GM21723 (cell line): ENCODE data around the gene SLC9A9.

Experiments
- ATAC-seq: cut with Tn5 transposase; IDR thresholded peaks from one replicate; pipeline ENCODE4 v1.9.1; 2021; ENCODE audit warnings: mild to moderate bottlenecking, moderate library complexity; ENCODE audit not compliant: unreplicated experiment

SLC9A9 gene

GRCh38 chr3:143573610-143574303 lies 274.5 kb downstream of the SLC9A9 start:
- ATAC-seq, result no peak

DNA sequence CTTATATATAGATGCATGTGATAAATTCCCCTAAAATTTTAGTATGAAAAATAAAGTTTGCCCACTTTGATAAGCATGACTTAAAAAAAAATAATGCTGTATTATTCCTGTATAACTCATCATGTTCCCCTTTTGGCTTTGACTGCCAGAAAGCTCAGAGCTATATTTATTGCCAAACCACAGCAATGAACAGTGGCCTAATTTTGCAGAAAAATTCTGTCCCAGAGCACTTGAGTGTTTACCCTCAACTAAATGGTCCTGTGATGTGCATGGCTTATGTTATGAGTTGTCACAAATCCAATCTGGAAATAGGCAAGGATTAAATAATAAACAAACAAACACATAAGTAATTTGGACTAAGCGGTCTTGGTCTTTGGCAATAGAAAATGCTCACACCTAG lies 276.7 kb downstream of the SLC9A9 start:
- no peak for ATAC-seq

DNA sequence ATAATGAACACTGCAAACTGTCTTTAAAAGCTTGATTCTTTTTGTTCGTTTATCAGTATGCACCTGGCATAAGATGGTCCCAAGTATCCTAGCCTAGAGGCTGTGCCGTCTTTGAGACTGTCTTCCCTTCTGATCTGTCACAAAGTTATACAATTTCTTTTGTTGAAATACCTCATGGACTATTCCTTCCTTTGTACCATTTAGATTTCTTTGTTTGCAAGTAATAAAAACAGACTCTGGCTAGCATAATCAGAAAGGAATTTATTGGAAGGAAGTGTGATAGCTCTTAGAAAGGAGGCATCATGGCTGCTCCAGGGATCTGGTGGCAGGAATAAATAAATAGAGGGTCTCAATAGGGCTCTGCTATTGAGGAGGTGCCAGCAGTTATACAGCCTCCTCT lies 280.4 kb downstream of the SLC9A9 start:
- no peak for ATAC-seq

DNA sequence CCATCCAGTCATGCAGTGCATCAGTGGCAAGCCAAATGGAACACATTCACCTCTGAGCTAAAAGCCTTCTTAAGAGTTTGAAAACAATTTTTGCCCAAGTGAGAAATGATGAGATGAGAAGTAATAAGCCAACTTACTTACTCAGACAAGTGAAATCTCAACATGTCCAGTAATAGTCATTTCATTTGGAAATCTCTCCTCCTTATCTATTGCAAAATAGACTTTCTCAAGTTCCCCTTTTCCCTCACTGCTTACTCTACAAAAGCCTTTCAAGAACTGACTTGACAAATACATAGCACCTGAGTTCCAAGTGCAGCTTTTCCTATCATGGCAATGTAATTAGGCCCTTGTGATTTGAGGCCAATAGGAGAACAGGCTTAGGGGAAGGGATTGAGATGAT lies 282.3 kb downstream of the SLC9A9 start:
- ATAC-seq, result no peak

GRCh38 chr3:143563786-143564185 lies 284.5 kb downstream of the SLC9A9 start:
- no peak for ATAC-seq

DNA sequence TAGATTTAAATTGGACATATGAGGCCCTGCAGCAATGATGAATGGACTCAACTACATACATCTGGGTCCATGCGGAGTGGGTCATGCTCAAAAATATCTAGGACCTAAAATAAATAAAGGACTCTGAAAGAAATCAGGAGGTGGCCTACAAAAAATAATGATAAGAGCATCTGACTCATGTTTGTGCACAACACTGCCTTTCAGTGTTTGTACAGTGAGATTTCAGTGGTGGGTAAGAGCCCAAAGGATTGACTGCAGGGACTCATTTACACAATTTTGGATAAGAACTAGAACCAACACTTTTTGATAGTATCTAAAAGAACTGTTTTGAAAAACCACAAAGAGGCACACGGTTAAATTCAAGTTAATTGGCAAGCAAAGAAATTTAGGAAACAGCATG lies 285.5 kb downstream of the SLC9A9 start:
- no peak for ATAC-seq

DNA sequence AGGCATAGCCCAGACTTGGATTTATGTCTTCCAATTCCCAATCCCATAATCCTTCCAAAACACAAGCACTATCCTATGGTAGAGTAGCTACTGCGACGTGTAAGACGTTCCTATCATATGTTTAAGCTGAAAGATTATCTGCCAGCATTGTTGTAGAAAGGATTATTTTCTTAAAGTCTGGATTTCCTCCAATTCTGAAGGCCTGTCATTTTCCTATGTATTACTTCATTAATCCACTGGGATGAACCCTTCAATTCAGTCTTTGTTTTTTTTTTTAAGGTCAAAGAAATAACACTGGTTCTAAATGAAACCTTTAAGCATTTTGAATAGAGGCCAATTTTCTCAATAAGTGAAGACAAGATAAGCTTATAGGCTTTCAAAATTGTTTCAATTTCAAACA lies 289.0 kb downstream of the SLC9A9 start:
- no peak for ATAC-seq

DNA sequence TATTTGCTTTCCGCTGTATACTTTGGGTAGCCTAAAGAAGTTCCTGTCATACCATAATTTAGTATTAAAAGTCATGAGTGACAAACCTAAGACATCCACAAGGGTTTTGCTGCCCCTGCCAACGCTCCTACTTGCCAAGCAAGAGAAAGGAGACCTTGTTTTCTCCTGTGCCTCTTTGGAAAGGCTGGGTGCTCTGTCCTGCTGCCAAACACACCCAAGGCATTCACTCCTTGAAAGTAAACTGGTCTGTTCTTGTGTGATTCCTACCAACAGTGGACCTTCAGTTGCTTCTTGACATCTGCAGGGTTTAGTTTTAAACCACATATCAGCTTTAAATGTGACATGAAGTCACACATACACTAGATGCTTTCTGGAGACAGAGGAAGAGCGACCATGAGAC lies 295.4 kb downstream of the SLC9A9 start:
- no peak for ATAC-seq

DNA sequence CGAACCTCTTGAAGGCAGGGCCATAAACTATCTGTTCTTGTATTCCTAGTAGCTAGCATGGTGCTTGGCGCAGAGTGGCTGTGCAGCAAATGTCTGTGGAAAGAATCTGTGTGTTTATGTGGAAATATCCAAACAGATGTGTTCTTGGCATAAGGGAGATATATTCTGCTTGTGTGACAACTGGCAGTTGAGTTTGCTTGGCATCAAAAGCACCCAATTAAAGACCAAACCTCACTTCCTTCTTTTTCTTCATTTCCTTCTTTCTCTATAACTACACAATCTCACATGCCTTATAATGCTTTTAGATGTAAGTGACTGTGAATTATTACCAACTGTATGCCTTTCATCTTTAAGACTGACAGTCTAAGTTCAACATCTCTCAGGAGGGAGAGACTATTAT lies 296.5 kb downstream of the SLC9A9 start:
- no peak for ATAC-seq

DNA sequence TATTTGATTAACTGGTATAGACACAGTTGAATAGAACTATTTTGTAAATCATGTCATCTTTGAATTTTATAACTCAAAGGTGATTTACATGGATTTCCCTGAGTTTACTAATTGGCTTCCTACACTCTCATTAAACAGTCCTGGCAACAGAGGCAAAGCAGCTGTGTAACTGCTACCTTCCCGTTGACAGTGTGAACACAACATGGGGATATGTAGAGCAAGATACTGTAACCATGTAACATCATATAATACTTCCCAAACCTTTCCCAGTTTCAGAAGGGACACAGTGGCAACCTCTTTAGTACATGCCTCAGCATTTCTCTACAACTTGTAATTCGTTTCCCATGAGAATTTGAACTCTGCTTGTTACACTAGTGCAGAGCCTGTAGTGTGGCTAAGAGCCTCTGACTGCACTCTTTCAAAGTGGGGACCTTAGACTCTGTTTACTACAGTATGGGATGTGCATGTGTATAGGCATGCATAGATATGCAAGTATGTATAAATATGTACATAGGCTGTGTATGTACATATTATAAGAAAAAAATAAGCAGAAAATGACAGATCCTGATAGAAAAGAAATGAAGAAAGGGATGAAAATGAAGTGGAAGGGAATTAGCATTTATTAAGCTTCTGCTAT lies 299.3 kb downstream of the SLC9A9 start:
- ATAC-seq, result no peak

GRCh38 chr3:143548393-143548792 lies 299.9 kb downstream of the SLC9A9 start:
- ATAC-seq, result no peak

DNA sequence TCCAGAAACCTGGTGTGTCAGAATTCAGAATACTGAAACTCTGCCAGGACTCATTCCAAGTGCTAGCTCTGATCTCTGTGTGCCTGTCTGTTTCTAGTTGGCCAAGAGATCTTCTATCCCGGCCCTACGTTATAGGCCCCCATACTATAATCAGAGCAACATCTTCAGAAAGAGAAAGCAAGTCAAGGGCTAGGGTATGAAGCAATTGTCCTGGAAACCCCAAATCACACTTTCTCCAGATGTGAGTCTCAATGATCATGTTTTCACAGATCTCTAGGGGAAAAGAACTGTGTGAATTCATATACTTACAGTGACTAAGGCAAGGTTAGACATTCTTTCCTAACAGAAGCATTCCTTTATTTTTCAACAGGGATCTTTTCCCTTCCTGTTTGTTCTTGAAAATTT lies 309.7 kb downstream of the SLC9A9 start:
- ATAC-seq, result no peak

DNA sequence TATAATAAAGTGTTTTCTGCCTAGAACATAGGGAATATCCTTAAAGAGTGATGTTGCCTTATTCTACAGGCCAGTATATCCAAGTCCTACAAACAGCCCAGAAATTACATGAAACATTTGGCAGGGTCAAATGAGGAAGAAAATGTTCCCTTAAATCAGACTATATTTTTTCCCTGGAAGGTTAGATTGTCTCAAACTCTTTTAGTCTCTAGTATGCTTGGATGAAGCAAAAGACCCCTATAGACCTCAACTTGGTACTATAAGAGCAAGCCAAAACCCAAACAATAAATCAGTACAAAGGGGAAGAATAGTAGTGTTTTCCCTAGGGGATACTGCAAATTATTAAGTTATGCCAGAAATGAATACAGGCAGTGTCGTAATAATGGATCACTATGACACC lies 310.2 kb downstream of the SLC9A9 start:
- ATAC-seq, result no peak

DNA sequence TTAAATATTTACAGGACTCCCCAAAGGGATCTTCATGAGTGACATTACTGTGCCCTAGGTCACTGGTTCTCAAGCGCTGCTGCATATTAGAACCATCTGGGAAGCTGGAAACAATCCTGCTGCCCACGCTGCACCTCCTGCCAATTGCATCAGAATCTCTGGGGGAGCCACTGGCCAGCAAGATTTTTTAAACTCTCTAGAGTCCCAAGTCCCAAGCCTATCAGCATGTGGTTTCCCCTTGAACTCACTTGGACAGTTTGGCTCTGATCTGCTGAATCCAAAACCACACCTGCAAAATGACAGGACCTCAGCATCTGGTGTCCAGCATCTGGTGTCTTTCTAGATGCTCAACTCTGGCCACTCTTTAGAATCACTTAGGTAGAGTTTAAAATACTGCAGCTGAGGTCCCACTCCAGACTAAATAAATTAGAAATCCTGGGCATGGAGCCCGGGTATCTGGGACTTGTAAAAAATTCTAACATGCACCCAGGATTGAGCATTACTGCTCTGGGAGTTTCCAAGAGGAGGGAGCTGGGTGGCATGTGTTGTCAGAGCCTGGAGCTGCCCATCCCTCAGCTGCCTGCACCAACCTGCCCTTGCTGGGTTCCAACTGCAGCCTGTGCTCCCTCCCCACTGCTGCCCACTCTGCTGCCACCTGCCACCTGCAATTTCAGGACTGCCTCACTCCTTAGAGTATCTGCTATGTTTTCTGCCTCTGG lies 311.3 kb downstream of the SLC9A9 start:
- ATAC-seq, result no peak

DNA sequence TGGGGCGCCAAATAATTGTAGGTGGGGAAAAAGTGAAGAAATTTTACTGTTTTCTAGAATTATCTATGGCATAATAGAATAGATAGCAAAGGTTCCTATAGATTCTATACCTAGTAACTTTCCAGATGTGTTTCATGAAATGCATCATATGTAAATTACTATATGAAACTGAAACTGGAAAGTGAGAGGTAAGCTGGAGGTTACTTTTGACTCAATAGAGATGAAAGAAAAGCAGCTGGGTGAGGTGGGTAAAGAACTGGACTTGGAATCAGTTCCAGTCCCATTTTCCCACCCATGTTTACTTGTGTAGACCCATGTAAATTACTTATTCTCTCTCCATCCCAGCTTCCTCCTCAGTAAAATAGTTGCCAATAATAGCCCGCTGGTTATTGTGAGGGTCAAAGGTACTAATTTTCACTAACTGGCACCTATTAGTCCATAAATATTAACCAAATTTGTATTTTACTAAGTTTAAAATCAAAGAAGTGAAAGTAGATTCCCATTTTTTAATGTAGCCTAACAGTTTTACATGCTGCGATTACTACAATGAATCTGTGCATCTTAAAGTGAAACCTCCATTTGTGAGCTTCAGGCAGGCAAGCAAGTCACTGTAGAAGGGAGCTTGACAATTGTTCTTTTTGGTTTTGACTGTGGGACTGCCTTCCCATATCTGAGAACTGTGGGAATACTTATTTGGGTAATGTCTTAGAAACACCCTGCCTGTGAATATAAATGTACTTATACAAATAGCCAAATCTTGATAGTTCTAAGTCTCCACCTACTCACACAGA lies 312.1 kb downstream of the SLC9A9 start:
- ATAC-seq, result peak; percentile 94

- no peak for ATAC-seq
Observed at GRCh38 chr3:143533391-143533790, 314.9 kb downstream of the SLC9A9 start.

DNA sequence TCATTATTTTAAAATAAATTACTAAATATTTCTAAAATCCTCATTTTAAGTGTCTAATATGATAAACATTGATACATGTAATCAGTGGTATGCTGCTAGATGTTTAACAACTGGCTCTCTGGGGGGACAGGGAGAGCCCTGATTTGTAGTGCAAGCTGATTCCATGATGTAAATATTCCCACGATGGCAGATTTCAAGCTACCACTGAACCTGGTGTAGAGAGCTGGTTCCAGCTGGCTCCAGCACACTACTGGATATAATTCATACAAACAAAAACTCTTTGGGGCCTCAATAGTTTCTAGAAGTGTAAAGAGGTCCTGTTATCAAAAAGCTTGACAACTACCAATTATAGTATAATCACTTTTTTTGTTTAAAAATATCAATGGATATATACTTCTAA lies 316.2 kb downstream of the SLC9A9 start:
- ATAC-seq, result no peak

DNA sequence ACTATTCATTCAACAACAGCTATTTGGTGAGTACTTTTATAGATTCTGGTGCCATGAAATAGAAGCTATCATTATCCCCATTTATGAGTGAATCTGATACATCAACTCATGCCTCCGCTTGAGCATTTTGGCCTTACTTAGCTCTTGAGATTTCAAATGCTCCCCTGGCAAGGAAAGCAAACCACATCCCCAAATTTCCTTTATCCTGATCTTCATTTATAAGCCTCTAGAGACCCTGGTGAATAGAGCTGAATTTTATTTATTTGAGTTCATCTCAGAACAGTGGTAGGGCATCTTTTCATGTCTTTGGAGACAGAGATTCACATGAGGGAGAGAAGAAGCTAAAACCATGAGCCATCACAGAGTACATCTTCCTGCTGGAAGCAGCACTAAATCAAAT lies 317.2 kb downstream of the SLC9A9 start:
- ATAC-seq, result no peak

DNA sequence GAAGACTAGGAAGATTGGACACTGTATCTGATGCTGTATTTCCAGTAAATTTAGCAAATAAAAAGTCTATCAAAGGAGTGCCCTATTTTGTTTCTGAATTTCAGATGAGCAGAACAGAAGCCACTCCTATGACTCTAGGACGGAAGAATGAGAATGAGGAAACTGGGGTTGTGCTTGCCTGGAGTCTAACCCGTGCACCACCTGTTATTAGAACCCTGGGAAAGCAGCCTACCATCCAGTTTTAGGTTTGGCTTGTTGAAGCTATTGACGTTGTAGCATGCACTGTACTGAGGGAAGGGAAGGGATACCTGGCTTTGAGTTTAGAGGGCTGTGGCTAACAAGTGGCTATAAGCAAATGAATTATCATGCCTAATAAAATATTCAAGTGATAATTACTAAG lies 318.5 kb downstream of the SLC9A9 start:
- no peak for ATAC-seq

DNA sequence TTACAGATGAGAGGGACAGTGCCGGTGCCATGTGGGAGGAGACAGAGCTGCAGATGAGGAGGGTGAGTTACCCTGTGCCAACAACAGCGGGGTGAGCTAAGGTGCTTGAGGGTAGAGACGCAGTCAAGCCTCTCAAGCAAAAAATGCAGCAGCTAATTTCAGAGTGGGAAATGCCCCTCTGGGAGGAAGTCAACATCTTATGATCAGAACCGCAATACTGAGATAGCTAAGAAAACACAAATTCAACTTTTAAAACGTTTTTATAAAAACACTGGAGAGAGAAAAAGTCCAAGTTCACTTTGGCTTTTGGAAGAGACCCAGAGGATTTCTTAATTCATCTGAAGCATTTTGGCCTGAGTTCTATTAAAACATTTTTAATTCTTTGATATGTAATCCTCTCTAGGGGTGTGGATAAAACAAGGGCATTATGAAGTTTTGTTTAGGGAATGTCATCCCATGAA lies 319.2 kb downstream of the SLC9A9 start:
- ATAC-seq, result peak; percentile 84

DNA sequence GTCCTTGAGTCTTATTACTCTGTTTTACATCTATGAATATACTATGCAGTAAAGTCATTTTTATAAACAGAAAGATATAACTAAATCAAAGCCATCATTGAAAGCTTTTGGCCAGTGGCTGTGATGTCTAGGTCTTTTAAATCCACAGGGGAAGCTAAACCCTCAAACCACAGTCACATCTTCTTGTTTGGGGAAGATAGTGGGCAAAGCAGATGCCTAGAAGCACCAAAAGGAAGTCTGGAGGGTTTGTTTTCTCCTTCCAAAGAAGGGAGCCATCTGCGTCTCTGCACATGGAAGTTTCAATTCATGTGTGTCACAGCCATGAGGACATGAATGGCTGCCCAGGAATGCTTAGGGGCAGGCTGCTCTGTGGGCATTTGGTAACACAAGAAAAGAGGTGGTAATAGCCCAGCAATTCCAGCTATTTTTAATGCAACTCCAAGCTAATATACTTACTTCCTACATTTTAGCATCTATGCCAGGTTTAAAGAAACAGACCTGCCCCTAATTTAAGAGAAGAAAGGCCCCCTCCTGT lies 322.2 kb downstream of the SLC9A9 start:
- no peak for ATAC-seq
